ENCODE results near the gene SLCO3A1.

SLCO3A1 gene

GRCh38 chr15:92107510-92107909 lies 254.0 kb downstream of the SLCO3A1 start:
- Histone ChIP-seq H3K4me3 (ENCODE audit: low read length) (no peak overlapping the region), H3K27ac (ENCODE audit: low read depth, low read length) (no peak overlapping the region), H3K9ac (ENCODE audit: low read length) (no peak overlapping the region), H3K4me1 (ENCODE audit: control insufficient read depth, insufficient read depth, low read length) (no peaks in the 10 kb centered on the region), H3K27me3 (ENCODE audit: control insufficient read depth, insufficient read depth, low read length) (no peaks in the 10 kb centered on the region), H3K36me3 (ENCODE audit: control insufficient read depth, insufficient read depth, low read length) (no peaks in the 10 kb centered on the region)

GRCh38 chr15:92109191-92109873 lies 255.8 kb downstream of the SLCO3A1 start:
- Histone ChIP-seq H3K36me3 (ENCODE audit: control insufficient read depth, insufficient read depth, low read length) (no peaks in the 10 kb centered on the region), H3K4me3 (ENCODE audit: low read length) (no peak overlapping the region), H3K9ac (ENCODE audit: low read length) (no peak overlapping the region), H3K27me3 (ENCODE audit: control insufficient read depth, insufficient read depth, low read length) (no peaks in the 10 kb centered on the region), H3K27ac (ENCODE audit: low read depth, low read length) (no peak overlapping the region), H3K4me1 (ENCODE audit: control insufficient read depth, insufficient read depth, low read length) (no peaks in the 10 kb centered on the region)

- H3K9ac ChIP-seq (ENCODE audit: low read length): no peak overlapping the region
- H3K27ac ChIP-seq (ENCODE audit: low read depth, low read length): no peak overlapping the region
- no peaks in the 10 kb centered on the region for H3K4me1 ChIP-seq (ENCODE audit: control insufficient read depth, insufficient read depth, low read length)
- no peak overlapping the region for H3K4me3 ChIP-seq (ENCODE audit: low read length)
- H3K27me3 ChIP-seq (ENCODE audit: control insufficient read depth, insufficient read depth, low read length): no peaks in the 10 kb centered on the region
- H3K36me3 ChIP-seq (ENCODE audit: control insufficient read depth, insufficient read depth, low read length): no peaks in the 10 kb centered on the region
Measured at GRCh38 chr15:92111291-92111690, 257.8 kb downstream of the SLCO3A1 start.

- no peak overlapping the region for H3K9ac ChIP-seq (ENCODE audit: low read length)
- H3K36me3 ChIP-seq (ENCODE audit: control insufficient read depth, insufficient read depth, low read length): no peaks in the 10 kb centered on the region
- no peak overlapping the region for H3K27ac ChIP-seq (ENCODE audit: low read depth, low read length)
- no peaks in the 10 kb centered on the region for H3K27me3 ChIP-seq (ENCODE audit: control insufficient read depth, insufficient read depth, low read length)
- no peak overlapping the region for H3K4me3 ChIP-seq (ENCODE audit: low read length)
- no peaks in the 10 kb centered on the region for H3K4me1 ChIP-seq (ENCODE audit: control insufficient read depth, insufficient read depth, low read length)
Measured at GRCh38 chr15:92111751-92112150, 258.2 kb downstream of the SLCO3A1 start.

- Histone ChIP-seq H3K27ac (ENCODE audit: low read depth, low read length) (no peak overlapping the region), H3K4me3 (ENCODE audit: low read length) (no peak overlapping the region), H3K4me1 (ENCODE audit: control insufficient read depth, insufficient read depth, low read length) (no peaks in the 10 kb centered on the region), H3K9ac (ENCODE audit: low read length) (no peak overlapping the region), H3K36me3 (ENCODE audit: control insufficient read depth, insufficient read depth, low read length) (no peaks in the 10 kb centered on the region), H3K27me3 (ENCODE audit: control insufficient read depth, insufficient read depth, low read length) (no peaks in the 10 kb centered on the region)
Measured at GRCh38 chr15:92112180-92112579, 258.7 kb downstream of the SLCO3A1 start.

GRCh38 chr15:92112711-92113110 lies 259.2 kb downstream of the SLCO3A1 start:
- no peak overlapping the region for H3K4me3 ChIP-seq (ENCODE audit: low read length)
- no peak overlapping the region for H3K9ac ChIP-seq (ENCODE audit: low read length)
- no peaks in the 10 kb centered on the region for H3K4me1 ChIP-seq (ENCODE audit: control insufficient read depth, insufficient read depth, low read length)
- H3K27ac ChIP-seq (ENCODE audit: low read depth, low read length): no peak overlapping the region
- no peaks in the 10 kb centered on the region for H3K36me3 ChIP-seq (ENCODE audit: control insufficient read depth, insufficient read depth, low read length)
- H3K27me3 ChIP-seq (ENCODE audit: control insufficient read depth, insufficient read depth, low read length): no peaks in the 10 kb centered on the region

- no peak overlapping the region for H3K27ac ChIP-seq (ENCODE audit: low read depth, low read length)
- H3K4me1 ChIP-seq (ENCODE audit: control insufficient read depth, insufficient read depth, low read length): no peaks in the 10 kb centered on the region
- no peak overlapping the region for H3K9ac ChIP-seq (ENCODE audit: low read length)
- H3K27me3 ChIP-seq (ENCODE audit: control insufficient read depth, insufficient read depth, low read length): no peaks in the 10 kb centered on the region
- H3K36me3 ChIP-seq (ENCODE audit: control insufficient read depth, insufficient read depth, low read length): no peaks in the 10 kb centered on the region
- H3K4me3 ChIP-seq (ENCODE audit: low read length): no peak overlapping the region
Measured at GRCh38 chr15:92113832-92114231, 260.3 kb downstream of the SLCO3A1 start.

- Histone ChIP-seq H3K9ac (ENCODE audit: low read length) (no peak overlapping the region), H3K4me3 (ENCODE audit: low read length) (no peak overlapping the region), H3K4me1 (ENCODE audit: control insufficient read depth, insufficient read depth, low read length) (no peaks in the 10 kb centered on the region), H3K36me3 (ENCODE audit: control insufficient read depth, insufficient read depth, low read length) (no peaks in the 10 kb centered on the region), H3K27me3 (ENCODE audit: control insufficient read depth, insufficient read depth, low read length) (no peaks in the 10 kb centered on the region), H3K27ac (ENCODE audit: low read depth, low read length) (no peak overlapping the region)
Measured at GRCh38 chr15:92115834-92116233, 262.3 kb downstream of the SLCO3A1 start.

GRCh38 chr15:92116330-92116729 lies 262.8 kb downstream of the SLCO3A1 start:
- no peak overlapping the region for H3K9ac ChIP-seq (ENCODE audit: low read length)
- H3K36me3 ChIP-seq (ENCODE audit: control insufficient read depth, insufficient read depth, low read length): no peaks in the 10 kb centered on the region
- H3K4me1 ChIP-seq (ENCODE audit: control insufficient read depth, insufficient read depth, low read length): no peaks in the 10 kb centered on the region
- no peak overlapping the region for H3K4me3 ChIP-seq (ENCODE audit: low read length)
- H3K27ac ChIP-seq (ENCODE audit: low read depth, low read length): no peak overlapping the region
- H3K27me3 ChIP-seq (ENCODE audit: control insufficient read depth, insufficient read depth, low read length): no peaks in the 10 kb centered on the region

GRCh38 chr15:92117261-92117731 lies 263.8 kb downstream of the SLCO3A1 start:
- Histone ChIP-seq H3K4me3 (ENCODE audit: low read length) (no peak overlapping the region), H3K36me3 (ENCODE audit: control insufficient read depth, insufficient read depth, low read length) (peaks cover 7% of the 10 kb centered on the region), H3K27ac (ENCODE audit: low read depth, low read length) (no peak overlapping the region), H3K4me1 (ENCODE audit: control insufficient read depth, insufficient read depth, low read length) (no peaks in the 10 kb centered on the region), H3K9ac (ENCODE audit: low read length) (no peak overlapping the region), H3K27me3 (ENCODE audit: control insufficient read depth, insufficient read depth, low read length) (no peaks in the 10 kb centered on the region)

- no peaks in the 10 kb centered on the region for H3K4me1 ChIP-seq (ENCODE audit: control insufficient read depth, insufficient read depth, low read length)
- H3K36me3 ChIP-seq (ENCODE audit: control insufficient read depth, insufficient read depth, low read length): peaks cover 8% of the 10 kb centered on the region
- no peak overlapping the region for H3K9ac ChIP-seq (ENCODE audit: low read length)
- no peak overlapping the region for H3K27ac ChIP-seq (ENCODE audit: low read depth, low read length)
- no peak overlapping the region for H3K4me3 ChIP-seq (ENCODE audit: low read length)
- no peaks in the 10 kb centered on the region for H3K27me3 ChIP-seq (ENCODE audit: control insufficient read depth, insufficient read depth, low read length)
Measured at GRCh38 chr15:92118162-92118935, 264.8 kb downstream of the SLCO3A1 start.

- no peak overlapping the region for H3K9ac ChIP-seq (ENCODE audit: low read length)
- H3K36me3 ChIP-seq (ENCODE audit: control insufficient read depth, insufficient read depth, low read length): peaks cover 8% of the 10 kb centered on the region
- no peak overlapping the region for H3K4me3 ChIP-seq (ENCODE audit: low read length)
- no peaks in the 10 kb centered on the region for H3K27me3 ChIP-seq (ENCODE audit: control insufficient read depth, insufficient read depth, low read length)
- H3K4me1 ChIP-seq (ENCODE audit: control insufficient read depth, insufficient read depth, low read length): no peaks in the 10 kb centered on the region
- no peak overlapping the region for H3K27ac ChIP-seq (ENCODE audit: low read depth, low read length)
Measured at GRCh38 chr15:92118936-92119325, 265.4 kb downstream of the SLCO3A1 start.

All from rectal smooth muscle tissue (tissue), 1 donor.